Prostate gland (tissue), 2 donors: ENCODE results near the gene THEMIS2.

Experiments used
- POLR2A ChIP-seq: fragments of 450-650 bp; IDR thresholded peaks from one replicate; pipeline ENCODE4 v1.6.1; 2016; ENCODE audit warnings: antibody characterized with exemption, mild to moderate bottlenecking
- POLR2AphosphoS5 ChIP-seq: sonication (generic); formaldehyde crosslinking; IDR thresholded peaks from one replicate; pipeline ENCODE4 v1.6.1; 2017; ENCODE audit warnings: antibody characterized with exemption
- TF ChIP-seq, protein P1 (sequence below), 4 experiments: fragments of 200-600 bp in 2 of 4; fragments of 450-650 bp in 2 of 4; sonication (generic) in 2 of 4; IDR thresholded peaks; 1 replicate in 3 of 4; 2 replicates in 1 of 4; pipeline ENCODE4 v1.5.1; 2016 to 2019; ENCODE audit warnings: antibody characterized with exemption in 4 of 4, mild to moderate bottlenecking in 2 of 4, moderate library complexity in 2 of 4

DNA sequence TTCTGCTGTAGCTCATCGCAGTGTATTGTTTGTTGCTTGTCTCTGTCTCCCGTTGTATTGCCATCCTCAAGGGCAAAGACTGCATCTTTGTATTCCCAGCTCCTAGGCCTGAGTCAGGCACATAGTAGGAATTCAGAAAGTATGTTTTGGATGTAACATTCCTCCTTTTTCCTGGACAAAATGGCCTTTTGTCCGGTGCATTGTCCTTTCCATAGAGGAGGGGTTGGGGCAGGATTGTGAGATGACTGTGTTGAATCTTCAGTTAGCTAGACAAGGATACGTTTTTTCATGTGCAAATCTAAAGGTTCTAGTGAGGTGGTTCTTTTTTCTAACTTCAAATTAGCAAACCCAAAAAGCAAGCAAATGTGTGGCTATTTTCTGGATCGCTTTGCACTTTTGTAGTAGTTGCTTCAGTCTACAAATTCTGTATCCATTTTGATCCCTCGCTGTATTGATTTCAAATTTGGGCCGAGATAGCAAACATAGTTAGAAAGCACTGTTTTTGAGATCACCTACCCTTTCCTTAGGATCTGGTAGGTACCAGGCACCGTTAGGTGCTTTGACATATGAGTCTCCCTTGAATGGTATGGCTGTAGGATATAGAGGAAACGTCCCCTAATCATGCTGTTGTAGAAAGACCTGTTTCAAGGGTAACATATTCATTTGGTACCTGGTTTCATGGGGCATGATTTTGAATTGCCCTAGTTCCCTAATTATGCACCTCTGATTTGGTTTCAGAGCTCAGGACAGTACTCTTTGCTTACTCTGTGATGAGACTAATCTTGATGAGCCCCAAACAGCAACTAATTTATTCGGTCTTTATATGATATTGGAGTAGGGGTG, 40.6 kb upstream of the THEMIS2 start:
- TF ChIP-seq, protein P1, sequence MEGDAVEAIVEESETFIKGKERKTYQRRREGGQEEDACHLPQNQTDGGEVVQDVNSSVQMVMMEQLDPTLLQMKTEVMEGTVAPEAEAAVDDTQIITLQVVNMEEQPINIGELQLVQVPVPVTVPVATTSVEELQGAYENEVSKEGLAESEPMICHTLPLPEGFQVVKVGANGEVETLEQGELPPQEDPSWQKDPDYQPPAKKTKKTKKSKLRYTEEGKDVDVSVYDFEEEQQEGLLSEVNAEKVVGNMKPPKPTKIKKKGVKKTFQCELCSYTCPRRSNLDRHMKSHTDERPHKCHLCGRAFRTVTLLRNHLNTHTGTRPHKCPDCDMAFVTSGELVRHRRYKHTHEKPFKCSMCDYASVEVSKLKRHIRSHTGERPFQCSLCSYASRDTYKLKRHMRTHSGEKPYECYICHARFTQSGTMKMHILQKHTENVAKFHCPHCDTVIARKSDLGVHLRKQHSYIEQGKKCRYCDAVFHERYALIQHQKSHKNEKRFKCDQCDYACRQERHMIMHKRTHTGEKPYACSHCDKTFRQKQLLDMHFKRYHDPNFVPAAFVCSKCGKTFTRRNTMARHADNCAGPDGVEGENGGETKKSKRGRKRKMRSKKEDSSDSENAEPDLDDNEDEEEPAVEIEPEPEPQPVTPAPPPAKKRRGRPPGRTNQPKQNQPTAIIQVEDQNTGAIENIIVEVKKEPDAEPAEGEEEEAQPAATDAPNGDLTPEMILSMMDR (IDR thresholded peaks at IDR 0.05): no peak
- TF ChIP-seq POLR2A: no peak
- TF ChIP-seq POLR2AphosphoS5: no peak
